HepG2 (cell line): ENCODE results near the gene NRBP1. TPM values are rescaled to one million over a fixed set of nuclear protein-coding genes. Genes with fewer than 3 reads are reported as not detected.

ENCODE experiments used
- KAT7 ChIP-seq: IDR thresholded peaks from 2 replicates; pipeline ENCODE4 v1.6.1; 2018; ENCODE audit warnings: borderline replicate concordance, missing compliant biosample characterization
- MAZ ChIP-seq, 2 experiments: sonication (generic) in 1 of 2; formaldehyde crosslinking in 1 of 2; IDR thresholded peaks; 2 replicates each; pipeline versions ENCODE4 v1.5.0 to v1.6.1; 2012 to 2020; ENCODE audit warnings: low read depth in 2 of 2, mild to moderate bottlenecking in 2 of 2, borderline replicate concordance in 1 of 2, improper control_type of control experiment in 1 of 2, low read length in 1 of 2, missing genetic modification reagents in 1 of 2, moderate library complexity in 1 of 2
- NCOA1 ChIP-seq: sonication (generic); formaldehyde crosslinking; IDR thresholded peaks from 2 replicates; pipeline ENCODE4 v1.9.0; 2021; ENCODE audit warnings: missing genetic modification reagents
- PHF20 ChIP-seq: sonication (generic); formaldehyde crosslinking; IDR thresholded peaks from 2 replicates; pipeline ENCODE4 v1.5.0; 2020; ENCODE audit warnings: mild to moderate bottlenecking, missing genetic modification reagents
- SOX5 ChIP-seq: IDR thresholded peaks from 2 replicates; pipeline ENCODE4 v1.6.1; 2016; ENCODE audit warnings: borderline replicate concordance
- SP4 ChIP-seq: sonication (generic); formaldehyde crosslinking; IDR thresholded peaks from 2 replicates; pipeline ENCODE4 v1.8.1; 2023; ENCODE audit warnings: mild to moderate bottlenecking, missing genetic modification reagents
- SRSF1 ChIP-seq: fragments of 200-400 bp; formaldehyde crosslinking; optimal IDR thresholded peaks from 2 replicates; pipeline ENCODE3; 2017; ENCODE audit warnings: mild to moderate bottlenecking, low read depth, low read length, moderate library complexity
- TBX3 ChIP-seq: fragments of 450-650 bp; IDR thresholded peaks from 2 replicates; pipeline ENCODE4 v1.6.1; 2017; ENCODE audit warnings: antibody characterized with exemption, mild to moderate bottlenecking, inconsistent platforms, borderline replicate concordance
- U2AF2 ChIP-seq: fragments of 200-400 bp; formaldehyde crosslinking; IDR thresholded peaks from 2 replicates; pipeline ENCODE4 v1.6.1; 2017; ENCODE audit warnings: low read depth, mild to moderate bottlenecking, low read length
- ZBTB38 ChIP-seq: sonication (generic); formaldehyde crosslinking; IDR thresholded peaks from 2 replicates; pipeline ENCODE4 v1.5.1; 2020; ENCODE audit warnings: mild to moderate bottlenecking, missing genetic modification reagents
- ZC3H4 ChIP-seq: sonication (generic); formaldehyde crosslinking; IDR thresholded peaks from 2 replicates; pipeline ENCODE4 v1.4.0; 2020; ENCODE audit warnings: missing genetic modification reagents, borderline replicate concordance
- ZFP62 ChIP-seq: sonication (generic); formaldehyde crosslinking; IDR thresholded peaks from 2 replicates; pipeline ENCODE4 v1.4.0; 2020; ENCODE audit warnings: missing genetic modification reagents
- ZNF138 ChIP-seq: sonication (generic); formaldehyde crosslinking; IDR thresholded peaks from 2 replicates; pipeline ENCODE4 v1.5.0; 2020; ENCODE audit warnings: mild to moderate bottlenecking, low read depth, missing genetic modification reagents
- ZNF564 ChIP-seq: sonication (generic); formaldehyde crosslinking; IDR thresholded peaks from 2 replicates; pipeline ENCODE4 v1.8.1; 2023; ENCODE audit warnings: mild to moderate bottlenecking, missing genetic modification reagents
- polyA plus RNA-seq, 8 experiments: library from polyadenylated mRNA; depleted of rRNA in 3 of 8; stranded (reverse) in 7 of 8; unstranded in 1 of 8; fragments of >200 nt; fragmentation: Illumina TruSeq in 4 of 8; extraction: Trizol in 4 of 8; gene quantifications; 2 replicates each; pipeline versions ENCODE4 v1.2.1 to v1.2.3, GENCODE V29; 2011 to 2016; ENCODE audit warnings: low read depth in 4 of 8, missing spikeins in 1 of 8, mixed read lengths in 1 of 8; ENCODE audit not compliant: insufficient read depth in 1 of 8
- total RNA-seq, 5 experiments: library from RNA; depleted of rRNA; stranded (reverse); fragments of >200 nt; fragmentation: Illumina TruSeq; extraction: Trizol; gene quantifications; 2 replicates each; pipeline ENCODE4 v1.2.3, GENCODE V29; 2016; ENCODE audit warnings: low read depth in 1 of 5
- TF ChIP-seq, protein P1 (sequence below): sonication (generic); formaldehyde crosslinking; IDR thresholded peaks from 2 replicates; pipeline ENCODE4 v1.5.1; 2020; ENCODE audit warnings: mild to moderate bottlenecking, missing genetic modification reagents, moderate library complexity
- TF ChIP-seq, protein P2 (sequence below): sonication (generic); formaldehyde crosslinking; IDR thresholded peaks from 2 replicates; pipeline ENCODE4 v1.4.0; 2020; ENCODE audit warnings: mild to moderate bottlenecking, missing genetic modification reagents
- TF ChIP-seq, protein P3 (sequence below): sonication (generic); formaldehyde crosslinking; IDR thresholded peaks from 2 replicates; pipeline ENCODE4 v1.5.1; 2020; ENCODE audit warnings: missing genetic modification reagents, mild to moderate bottlenecking, borderline replicate concordance

NRBP1 gene
- total and polyA plus RNA-seq, 2 of the 13 experiments (the other 11 are each of a cell fraction or from before 2014, with no cell fraction given) = 165 to 240 TPM

DNA sequence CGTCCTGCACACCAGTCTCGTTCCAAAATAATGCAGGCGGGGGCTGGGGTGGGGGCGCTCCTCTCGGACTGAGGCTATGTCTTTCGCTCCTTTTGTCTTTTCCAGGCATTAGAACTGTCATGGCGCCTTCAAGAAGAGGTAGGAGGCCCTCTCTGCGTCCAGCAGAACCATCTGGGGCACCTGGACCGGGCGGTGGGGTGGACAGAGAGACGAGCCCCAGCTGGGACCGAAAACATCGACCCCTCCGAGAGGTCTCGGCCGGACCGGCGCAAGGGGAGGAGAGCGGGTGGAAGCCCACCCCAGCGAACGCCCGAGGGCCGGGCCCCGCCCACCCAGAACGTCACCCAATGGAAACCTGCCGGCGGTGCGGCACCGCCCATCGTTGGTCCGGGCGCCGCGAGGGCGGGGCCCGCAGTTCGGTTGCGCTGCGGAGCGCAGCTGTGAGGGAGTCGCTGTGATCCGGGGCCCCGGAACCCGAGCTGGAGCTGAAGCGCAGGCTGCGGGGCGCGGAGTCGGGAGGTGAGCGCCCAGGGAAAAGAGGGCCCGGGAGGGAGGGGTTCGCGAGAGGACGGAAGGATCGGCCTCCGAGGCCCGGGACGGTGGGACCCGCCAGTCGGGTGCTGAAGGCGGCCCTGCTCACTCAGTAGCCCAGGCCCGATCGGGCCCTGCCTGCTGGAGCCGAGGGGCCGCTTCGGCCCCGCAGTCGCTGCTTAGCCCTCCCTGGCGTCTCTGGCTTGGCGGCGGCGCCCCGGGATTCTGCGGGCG lies at the start of gene NRBP1 (continued):
- TF ChIP-seq, protein P1, sequence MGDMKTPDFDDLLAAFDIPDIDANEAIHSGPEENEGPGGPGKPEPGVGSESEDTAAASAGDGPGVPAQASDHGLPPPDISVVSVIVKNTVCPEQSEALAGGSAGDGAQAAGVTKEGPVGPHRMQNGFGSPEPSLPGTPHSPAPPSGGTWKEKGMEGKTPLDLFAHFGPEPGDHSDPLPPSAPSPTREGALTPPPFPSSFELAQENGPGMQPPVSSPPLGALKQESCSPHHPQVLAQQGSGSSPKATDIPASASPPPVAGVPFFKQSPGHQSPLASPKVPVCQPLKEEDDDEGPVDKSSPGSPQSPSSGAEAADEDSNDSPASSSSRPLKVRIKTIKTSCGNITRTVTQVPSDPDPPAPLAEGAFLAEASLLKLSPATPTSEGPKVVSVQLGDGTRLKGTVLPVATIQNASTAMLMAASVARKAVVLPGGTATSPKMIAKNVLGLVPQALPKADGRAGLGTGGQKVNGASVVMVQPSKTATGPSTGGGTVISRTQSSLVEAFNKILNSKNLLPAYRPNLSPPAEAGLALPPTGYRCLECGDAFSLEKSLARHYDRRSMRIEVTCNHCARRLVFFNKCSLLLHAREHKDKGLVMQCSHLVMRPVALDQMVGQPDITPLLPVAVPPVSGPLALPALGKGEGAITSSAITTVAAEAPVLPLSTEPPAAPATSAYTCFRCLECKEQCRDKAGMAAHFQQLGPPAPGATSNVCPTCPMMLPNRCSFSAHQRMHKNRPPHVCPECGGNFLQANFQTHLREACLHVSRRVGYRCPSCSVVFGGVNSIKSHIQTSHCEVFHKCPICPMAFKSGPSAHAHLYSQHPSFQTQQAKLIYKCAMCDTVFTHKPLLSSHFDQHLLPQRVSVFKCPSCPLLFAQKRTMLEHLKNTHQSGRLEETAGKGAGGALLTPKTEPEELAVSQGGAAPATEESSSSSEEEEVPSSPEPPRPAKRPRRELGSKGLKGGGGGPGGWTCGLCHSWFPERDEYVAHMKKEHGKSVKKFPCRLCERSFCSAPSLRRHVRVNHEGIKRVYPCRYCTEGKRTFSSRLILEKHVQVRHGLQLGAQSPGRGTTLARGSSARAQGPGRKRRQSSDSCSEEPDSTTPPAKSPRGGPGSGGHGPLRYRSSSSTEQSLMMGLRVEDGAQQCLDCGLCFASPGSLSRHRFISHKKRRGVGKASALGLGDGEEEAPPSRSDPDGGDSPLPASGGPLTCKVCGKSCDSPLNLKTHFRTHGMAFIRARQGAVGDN (CRISPR knock-in tag) = peak; percentile 86
- TF ChIP-seq ZC3H4 (CRISPR knock-in tag) (no peak), ZBTB38 (CRISPR knock-in tag) (peak; percentile 60; the same call in 1 of the 2 replicates), ZNF564 (CRISPR knock-in tag) (peak; percentile 89), ZFP62 (CRISPR knock-in tag) (no peak), MAZ (IDR thresholded peaks at IDR 0.05; ENCODE audit: borderline replicate concordance, low read depth, low read length) (no peak; the same call in 1 of the 2 replicates), MAZ (CRISPR knock-in tag; IDR thresholded peaks at IDR 0.05; ENCODE audit: low read depth) (peak; percentile 76), NCOA1 (CRISPR knock-in tag) (peak; percentile 82), TBX3 (no peak; the same call in 1 of the 2 replicates), KAT7 (CRISPR knock-in tag) (peak; percentile 25; the same call in 1 of the 2 replicates), ZNF138 (CRISPR knock-in tag) (no peak), SRSF1 (peak; percentile 97), PHF20 (CRISPR knock-in tag) (peak; percentile 67; the same call in 1 of the 2 replicates), U2AF2 (no peak), SOX5 (peak; percentile 13; the same call in 1 of the 2 replicates), SP4 (CRISPR knock-in tag) (peak; percentile 96)
- TF ChIP-seq, protein P2, sequence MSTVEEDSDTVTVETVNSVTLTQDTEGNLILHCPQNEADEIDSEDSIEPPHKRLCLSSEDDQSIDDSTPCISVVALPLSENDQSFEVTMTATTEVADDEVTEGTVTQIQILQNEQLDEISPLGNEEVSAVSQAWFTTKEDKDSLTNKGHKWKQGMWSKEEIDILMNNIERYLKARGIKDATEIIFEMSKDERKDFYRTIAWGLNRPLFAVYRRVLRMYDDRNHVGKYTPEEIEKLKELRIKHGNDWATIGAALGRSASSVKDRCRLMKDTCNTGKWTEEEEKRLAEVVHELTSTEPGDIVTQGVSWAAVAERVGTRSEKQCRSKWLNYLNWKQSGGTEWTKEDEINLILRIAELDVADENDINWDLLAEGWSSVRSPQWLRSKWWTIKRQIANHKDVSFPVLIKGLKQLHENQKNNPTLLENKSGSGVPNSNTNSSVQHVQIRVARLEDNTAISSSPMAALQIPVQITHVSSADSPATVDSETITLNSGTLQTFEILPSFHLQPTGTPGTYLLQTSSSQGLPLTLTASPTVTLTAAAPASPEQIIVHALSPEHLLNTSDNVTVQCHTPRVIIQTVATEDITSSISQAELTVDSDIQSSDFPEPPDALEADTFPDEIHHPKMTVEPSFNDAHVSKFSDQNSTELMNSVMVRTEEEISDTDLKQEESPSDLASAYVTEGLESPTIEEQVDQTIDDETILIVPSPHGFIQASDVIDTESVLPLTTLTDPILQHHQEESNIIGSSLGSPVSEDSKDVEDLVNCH (CRISPR knock-in tag) = peak; percentile 84; the same call in 1 of the 2 replicates
- TF ChIP-seq, protein P3, sequence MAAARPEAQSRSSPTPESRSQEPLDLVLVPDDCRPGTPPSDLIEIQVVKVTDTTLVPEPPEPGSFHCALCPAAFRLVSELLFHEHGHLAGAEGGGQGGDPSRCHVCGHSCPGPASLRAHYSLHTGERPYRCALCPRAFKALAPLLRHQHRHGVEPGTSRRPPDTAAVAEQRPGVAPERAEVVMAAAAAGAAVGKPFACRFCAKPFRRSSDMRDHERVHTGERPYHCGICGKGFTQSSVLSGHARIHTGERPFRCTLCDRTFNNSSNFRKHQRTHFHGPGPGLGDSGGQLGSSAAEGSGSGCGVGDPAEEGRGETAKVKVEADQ = peak; percentile 27; the same call in 1 of the 2 replicates
